HG03175 (cell line): ENCODE data around the gene CNTN5.

Source experiments
- ATAC-seq: cut with Tn5 transposase; IDR thresholded peaks from one replicate; pipeline ENCODE4 v1.9.1; 2021; ENCODE audit warnings: mild to moderate bottlenecking, moderate library complexity; ENCODE audit not compliant: unreplicated experiment

Gene CNTN5

GRCh38 chr11:99589771-99590170 is 569.0 kb downstream of the CNTN5 start:
- ATAC-seq: no peak

DNA sequence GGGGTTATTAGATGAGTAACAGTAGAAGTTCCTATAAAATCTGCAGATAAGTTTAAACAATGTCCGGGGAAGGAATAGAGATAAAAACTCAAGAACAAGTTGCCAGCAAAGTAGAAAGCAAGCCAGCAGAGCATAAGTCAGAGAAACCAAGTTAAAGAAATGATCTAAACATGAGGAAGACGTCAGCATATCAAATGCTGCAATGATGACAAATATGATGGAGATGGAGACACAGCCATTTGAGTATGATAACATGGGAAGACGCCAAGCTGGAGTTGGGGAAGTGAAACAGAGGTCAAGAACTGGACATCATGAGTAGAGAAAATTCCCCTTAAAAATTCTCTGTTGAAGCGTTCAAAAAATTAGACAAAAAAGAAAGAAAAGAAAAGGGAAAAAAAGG is 571.5 kb downstream of the CNTN5 start:
- ATAC-seq: no peak

DNA sequence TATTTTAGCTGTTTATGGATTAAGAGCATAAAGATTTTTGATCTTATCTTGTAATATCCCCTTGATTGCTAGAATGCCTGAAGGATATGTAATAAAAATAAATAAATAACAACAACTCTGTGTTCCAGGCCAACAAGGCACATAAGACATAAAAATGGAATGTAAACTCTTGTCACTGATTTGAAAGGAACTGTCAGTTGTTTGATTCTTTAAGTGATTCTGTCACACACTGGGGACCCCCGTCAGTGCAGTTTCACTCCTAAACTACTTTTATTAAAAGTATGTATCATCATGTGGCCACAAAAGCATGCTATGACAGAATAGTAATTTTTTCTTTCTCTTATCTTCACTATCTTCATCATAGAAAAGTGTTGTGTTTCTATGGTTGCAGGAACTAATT is 572.4 kb downstream of the CNTN5 start:
- no peak for ATAC-seq

- ATAC-seq: no peak
Observed at GRCh38 chr11:99601179-99601578, 580.4 kb downstream of the CNTN5 start.

GRCh38 chr11:99614352-99614751 is 593.6 kb downstream of the CNTN5 start:
- ATAC-seq: no peak

DNA sequence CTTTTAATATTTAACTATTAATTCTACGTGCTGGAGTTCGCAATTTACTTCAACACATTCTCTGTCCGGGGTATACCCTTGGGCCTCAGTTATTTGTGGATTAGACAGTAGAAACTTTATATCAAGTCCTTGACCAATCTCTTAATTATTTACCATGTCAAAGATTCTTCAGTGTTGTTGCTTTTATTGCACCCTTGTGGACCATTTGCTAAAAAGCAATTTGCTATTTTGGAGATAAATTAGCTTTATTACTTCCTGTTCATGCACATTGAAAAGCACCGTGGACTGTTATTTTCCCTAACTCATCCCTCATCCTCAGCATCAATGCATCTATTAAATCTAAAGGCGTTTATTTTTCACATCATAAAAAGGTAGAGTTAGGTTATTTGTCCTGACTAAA is 609.9 kb downstream of the CNTN5 start:
- no peak for ATAC-seq

GRCh38 chr11:99631618-99632017 is 610.9 kb downstream of the CNTN5 start:
- ATAC-seq: no peak

- ATAC-seq: no peak
Observed at GRCh38 chr11:99632969-99633368, 612.2 kb downstream of the CNTN5 start.

GRCh38 chr11:99634581-99634980 is 613.8 kb downstream of the CNTN5 start:
- no peak for ATAC-seq

DNA sequence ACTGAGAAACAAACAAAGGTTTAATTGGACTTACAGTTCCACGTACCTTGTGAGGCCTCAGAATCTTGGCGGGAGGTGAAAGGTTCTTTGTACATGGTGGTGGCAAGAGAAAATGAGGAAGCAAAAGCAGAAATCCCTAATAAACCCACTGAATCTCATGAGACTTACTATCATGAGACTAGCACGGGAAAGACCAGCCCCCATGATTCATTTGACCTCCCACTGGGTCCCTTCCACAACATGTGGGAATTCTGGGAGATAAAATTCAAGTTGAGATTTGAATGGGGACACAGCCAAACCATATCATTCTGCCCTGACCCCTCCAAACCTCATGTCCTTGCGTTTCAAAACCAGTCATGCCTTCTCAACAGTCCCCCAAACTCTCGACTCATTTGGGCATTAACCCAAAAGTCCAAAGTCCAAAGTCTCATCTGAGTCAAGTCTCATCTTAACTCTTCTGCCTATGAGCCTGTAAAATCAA is 617.4 kb downstream of the CNTN5 start:
- ATAC-seq: no peak

- ATAC-seq: no peak
Observed at GRCh38 chr11:99640671-99641070, 619.9 kb downstream of the CNTN5 start.

- no peak for ATAC-seq
Observed at GRCh38 chr11:99645934-99646333, 625.2 kb downstream of the CNTN5 start.

DNA sequence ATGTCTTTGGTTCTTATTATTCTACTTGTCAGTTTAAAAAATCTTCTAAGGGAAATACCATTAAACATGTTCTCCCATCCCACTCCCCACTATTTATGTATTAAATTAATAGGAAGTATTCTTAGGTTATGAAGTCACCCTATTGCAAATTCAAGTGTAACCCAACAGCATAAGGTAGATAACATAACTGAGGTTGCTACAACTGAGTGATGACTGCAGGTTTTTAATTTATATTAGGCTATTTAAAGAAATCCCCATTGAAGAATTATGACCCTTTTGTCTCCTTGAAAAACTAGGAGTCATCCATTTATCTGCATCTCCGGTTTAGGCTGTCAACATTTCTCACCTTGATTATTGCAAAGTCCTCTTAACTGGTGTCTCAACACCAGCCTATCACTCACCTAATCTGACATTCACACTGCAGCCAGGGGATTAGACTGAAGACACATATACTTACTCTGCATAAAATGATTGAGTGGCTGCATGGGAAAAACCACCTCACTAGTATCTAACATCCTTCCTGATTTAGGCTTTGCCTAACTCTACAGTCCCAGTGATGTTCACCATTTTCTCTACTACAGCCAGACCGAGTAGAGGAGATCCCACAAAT is 649.4 kb downstream of the CNTN5 start:
- no peak for ATAC-seq

GRCh38 chr11:99671808-99672409 is 651.2 kb downstream of the CNTN5 start:
- ATAC-seq: no peak

GRCh38 chr11:99676292-99676691 is 655.5 kb downstream of the CNTN5 start:
- ATAC-seq: no peak

- ATAC-seq: no peak
Observed at GRCh38 chr11:99682171-99682570, 661.4 kb downstream of the CNTN5 start.

GRCh38 chr11:99682646-99683045 is 661.9 kb downstream of the CNTN5 start:
- no peak for ATAC-seq

DNA sequence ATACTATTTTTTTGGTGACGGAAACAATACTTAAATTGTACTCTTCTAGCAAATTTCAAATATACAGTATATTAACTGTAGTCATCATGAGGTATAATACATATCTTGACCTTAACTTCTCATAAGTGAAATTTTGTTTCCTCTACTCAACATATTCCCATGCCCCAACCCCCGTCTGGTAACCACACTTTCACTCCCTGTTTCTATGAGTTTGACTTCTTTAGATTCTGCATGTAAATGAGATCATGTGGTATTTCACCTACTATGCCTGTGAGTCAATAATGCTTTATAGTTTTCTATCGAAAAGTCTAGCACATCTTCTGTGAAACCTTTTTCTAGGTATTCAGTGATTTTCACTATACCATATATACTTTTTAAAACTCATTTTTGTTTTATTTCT is 663.2 kb downstream of the CNTN5 start:
- peak; percentile 53 for ATAC-seq

GRCh38 chr11:99686838-99687237 is 666.1 kb downstream of the CNTN5 start:
- no peak for ATAC-seq

DNA sequence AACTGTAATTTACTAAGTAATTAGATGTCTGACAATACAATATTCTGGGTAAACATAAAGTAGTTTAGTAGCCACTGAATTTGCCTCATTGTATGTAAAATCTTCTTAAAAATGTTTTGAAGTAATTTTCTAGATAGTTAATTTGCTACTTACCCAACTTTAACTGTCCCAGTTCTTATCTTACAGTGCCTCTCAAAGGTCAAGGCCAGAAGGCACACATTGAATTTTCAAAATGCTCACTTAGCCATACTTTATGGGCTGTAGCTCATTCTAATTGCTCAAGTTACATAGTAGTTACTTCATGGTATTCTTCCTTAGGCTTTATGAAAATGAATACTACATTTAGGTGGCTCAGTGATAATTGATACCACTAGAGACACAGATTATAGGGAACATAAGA is 666.6 kb downstream of the CNTN5 start:
- no peak for ATAC-seq

DNA sequence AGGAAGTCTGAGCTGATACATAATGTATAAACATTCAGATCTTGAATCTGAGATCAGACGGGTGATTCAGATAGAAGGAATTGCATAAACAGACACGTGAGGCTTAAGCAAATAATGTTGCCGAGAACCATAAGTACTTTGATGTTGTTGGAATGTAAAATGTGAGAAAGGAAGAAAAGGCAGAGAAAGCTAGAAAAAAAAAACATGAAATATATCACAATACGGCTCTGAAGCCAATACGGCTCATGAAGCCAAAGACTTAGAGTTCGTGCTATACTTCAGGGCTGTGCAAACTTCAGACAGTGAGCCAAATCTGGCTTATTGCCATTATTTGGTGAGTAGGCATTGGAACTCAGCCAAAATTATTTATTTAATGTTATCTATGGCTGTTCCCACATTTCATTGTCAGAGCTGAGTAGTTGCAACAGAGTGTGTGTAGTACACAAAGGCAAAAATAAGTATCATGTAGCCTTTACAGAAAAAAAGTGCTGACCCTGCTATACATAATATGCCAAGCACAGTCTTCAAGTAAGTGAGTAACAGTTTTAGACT is 673.3 kb downstream of the CNTN5 start:
- ATAC-seq: no peak

DNA sequence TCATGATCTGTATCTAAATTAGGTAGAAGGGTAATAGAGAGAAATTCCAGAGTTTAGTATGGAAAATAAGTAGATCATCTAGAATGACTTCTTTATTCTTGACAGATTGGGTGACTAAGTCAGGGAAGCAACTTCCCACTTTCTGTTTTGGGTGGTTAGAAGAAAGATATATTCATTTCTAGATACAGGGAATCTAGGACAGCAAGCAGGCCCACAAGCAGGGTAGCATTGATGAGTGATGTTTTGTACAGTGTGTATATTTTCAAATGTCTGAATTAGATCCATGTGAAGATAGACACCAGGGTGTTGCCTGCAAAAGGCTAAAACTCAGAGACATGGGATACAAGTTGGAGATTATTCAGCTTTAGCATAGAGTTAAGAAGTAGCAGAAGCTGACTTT is 674.4 kb downstream of the CNTN5 start:
- no peak for ATAC-seq

DNA sequence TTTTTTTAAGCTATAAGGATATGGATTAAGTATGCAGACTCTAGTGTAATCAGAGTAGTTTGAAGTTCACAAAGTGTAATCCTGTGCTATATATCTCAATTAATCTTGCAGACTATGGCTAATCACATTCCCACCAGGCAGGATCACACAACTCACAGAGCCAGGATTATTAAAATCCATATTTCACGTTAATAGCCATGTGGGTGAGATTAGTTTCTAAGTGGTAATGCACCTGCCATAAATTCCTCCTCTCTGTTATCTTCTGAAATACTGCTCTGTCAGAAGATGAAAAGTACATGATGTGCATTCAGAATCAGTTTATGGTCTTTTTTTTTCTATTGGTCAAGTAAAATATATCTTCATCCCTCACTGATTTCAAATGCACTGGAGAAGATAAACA is 686.1 kb downstream of the CNTN5 start:
- ATAC-seq: no peak
